ENCODE measurements around the gene EFNA5.
A peak's percentile ranks its signal among the peaks of the same experiment; 100 is the strongest.

The EFNA5 gene

GRCh38 chr5:107388141-107388861 is 282.4 kb downstream of the EFNA5 start:
- peak overlapping the region; percentile 69 for H3K27ac ChIP-seq

GRCh38 chr5:107387526-107388140 is 283.1 kb downstream of the EFNA5 start:
- DNase-seq (ENCODE audit: low read depth, low spot score) = no peak
- H3K27ac ChIP-seq = peak overlapping the region; percentile 69

More at GRCh38 chr5:107388141-107388861, 282.4 kb downstream of the EFNA5 start:
- DNase-seq (ENCODE audit: low read depth, low spot score) = peak; percentile 62

- H3K27ac ChIP-seq = no peak overlapping the region
- DNase-seq (ENCODE audit: low read depth, low spot score) = no peak
Measured at GRCh38 chr5:107385708-107386107, 285.0 kb downstream of the EFNA5 start.

GRCh38 chr5:107384256-107384655 is 286.5 kb downstream of the EFNA5 start:
- no peak for DNase-seq (ENCODE audit: low read depth, low spot score)
- H3K27ac ChIP-seq = no peak overlapping the region

GRCh38 chr5:107383414-107383813 is 287.3 kb downstream of the EFNA5 start:
- H3K27ac ChIP-seq = peak overlapping the region; percentile 8
- no peak for DNase-seq (ENCODE audit: low read depth, low spot score)

GRCh38 chr5:107381189-107381856 is 289.4 kb downstream of the EFNA5 start:
- H3K27ac ChIP-seq = peak overlapping the region; percentile 25
- no peak for DNase-seq (ENCODE audit: low read depth, low spot score)

GRCh38 chr5:107380654-107381053 is 290.1 kb downstream of the EFNA5 start:
- no peak overlapping the region for H3K27ac ChIP-seq
- no peak for DNase-seq (ENCODE audit: low read depth, low spot score)

GRCh38 chr5:107378218-107378899 is 292.4 kb downstream of the EFNA5 start:
- no peak for DNase-seq (ENCODE audit: low read depth, low spot score)
- no peak overlapping the region for H3K27ac ChIP-seq

- DNase-seq (ENCODE audit: low read depth, low spot score) = no peak
- no peak overlapping the region for H3K27ac ChIP-seq
Measured at GRCh38 chr5:107377277-107377609, 293.5 kb downstream of the EFNA5 start.

- H3K27ac ChIP-seq = no peak overlapping the region
- no peak for DNase-seq (ENCODE audit: low read depth, low spot score)
Measured at GRCh38 chr5:107376546-107377276, 294.0 kb downstream of the EFNA5 start.

- DNase-seq (ENCODE audit: low read depth, low spot score) = no peak
- H3K27ac ChIP-seq = no peak overlapping the region
Measured at GRCh38 chr5:107373549-107374263, 297.0 kb downstream of the EFNA5 start.

GRCh38 chr5:107372723-107373450 is 297.9 kb downstream of the EFNA5 start:
- H3K27ac ChIP-seq = no peak overlapping the region
- no peak for DNase-seq (ENCODE audit: low read depth, low spot score)

GRCh38 chr5:107370396-107370968 is 300.3 kb downstream of the EFNA5 start:
- H3K27ac ChIP-seq = no peak overlapping the region
- DNase-seq (ENCODE audit: low read depth, low spot score) = no peak

GRCh38 chr5:107369622-107370021 is 301.1 kb downstream of the EFNA5 start:
- no peak for DNase-seq (ENCODE audit: low read depth, low spot score)
- H3K27ac ChIP-seq = no peak overlapping the region

- H3K27ac ChIP-seq = no peak overlapping the region
- DNase-seq (ENCODE audit: low read depth, low spot score) = no peak
Measured at GRCh38 chr5:107368615-107369014, 302.1 kb downstream of the EFNA5 start.

- DNase-seq (ENCODE audit: low read depth, low spot score) = no peak
- no peak overlapping the region for H3K27ac ChIP-seq
Measured at GRCh38 chr5:107367939-107368338, 302.8 kb downstream of the EFNA5 start.

- DNase-seq (ENCODE audit: low read depth, low spot score) = no peak
Measured at GRCh38 chr5:107367480-107367879, 303.3 kb downstream of the EFNA5 start.

GRCh38 chr5:107365320-107366109 is 305.2 kb downstream of the EFNA5 start:
- H3K27ac ChIP-seq = no peak overlapping the region
- DNase-seq (ENCODE audit: low read depth, low spot score) = no peak

More at GRCh38 chr5:107367480-107367879, 303.3 kb downstream of the EFNA5 start:
- H3K27ac ChIP-seq = no peak overlapping the region

Measured in epithelial cell of prostate (primary cell).